Measurements from ENCODE around the gene MACF1. TPM values are rescaled to one million over a fixed set of nuclear protein-coding genes. Genes with fewer than 3 reads are reported as not detected.
"Not testable (repeated sequence)": the region's sequence is repeated elsewhere in the genome, so short reads cannot be mapped to it uniquely, and the experiment has no call there.

Gene MACF1
- total and polyA plus RNA-seq, 9 donors = 198 to 352 (median 263) TPM

DNA sequence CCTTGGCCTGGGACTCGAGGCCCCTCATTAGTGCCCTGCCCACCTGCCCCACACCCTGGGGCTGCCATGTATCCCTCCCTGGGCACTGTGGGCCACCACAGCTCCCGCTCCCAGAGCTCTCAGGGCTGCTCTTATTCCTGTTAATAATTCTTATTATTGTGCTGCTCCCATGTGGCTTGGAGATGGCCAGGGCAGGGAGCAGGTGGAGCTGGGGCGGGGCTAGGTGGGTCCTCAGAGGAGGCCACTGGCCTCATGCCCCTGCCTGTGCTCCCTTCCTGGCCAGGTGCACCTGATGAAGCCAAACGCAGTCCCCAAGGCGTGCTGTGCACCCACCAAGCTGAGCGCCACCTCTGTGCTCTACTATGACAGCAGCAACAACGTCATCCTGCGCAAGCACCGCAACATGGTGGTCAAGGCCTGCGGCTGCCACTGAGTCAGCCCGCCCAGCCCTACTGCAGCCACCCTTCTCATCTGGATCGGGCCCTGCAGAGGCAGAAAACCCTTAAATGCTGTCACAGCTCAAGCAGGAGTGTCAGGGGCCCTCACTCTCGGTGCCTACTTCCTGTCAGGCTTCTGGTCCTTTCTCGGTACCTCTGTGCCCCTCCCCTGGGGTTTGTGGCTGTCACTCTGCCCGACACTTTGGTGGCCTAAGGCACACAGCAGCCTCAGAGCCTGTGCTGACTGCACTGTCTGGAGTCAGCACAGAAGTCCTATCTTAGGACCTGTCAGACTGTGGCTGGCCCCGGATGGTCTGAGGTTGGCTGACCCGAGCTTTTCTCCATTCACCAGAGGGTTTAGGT is 321.1 kb downstream of the MACF1 start:
- no peak for DNase-seq
- H3K9me3 ChIP-seq (replicated peaks; ENCODE audit: control insufficient read depth, low read depth, low read length) = no peaks in the 10 kb centered on the region
- no peaks in the 10 kb centered on the region for H3K4me1 ChIP-seq (ENCODE audit: control insufficient read depth, insufficient read depth, low read length)
- WGBS (ENCODE audit: insufficient coverage) = 81% methylated on average over 14 of the region's 17 CpGs
- H3K36me3 ChIP-seq (ENCODE audit: control insufficient read depth, insufficient read depth, low read length) = peaks cover 49% of the 10 kb centered on the region
- H3K4me3 ChIP-seq (ENCODE audit: low read length) = no peak overlapping the region
- no peaks in the 10 kb centered on the region for H3K27me3 ChIP-seq (ENCODE audit: control insufficient read depth, insufficient read depth, low read length)
- H3K27ac ChIP-seq (ENCODE audit: low read length) = no peak overlapping the region

DNA sequence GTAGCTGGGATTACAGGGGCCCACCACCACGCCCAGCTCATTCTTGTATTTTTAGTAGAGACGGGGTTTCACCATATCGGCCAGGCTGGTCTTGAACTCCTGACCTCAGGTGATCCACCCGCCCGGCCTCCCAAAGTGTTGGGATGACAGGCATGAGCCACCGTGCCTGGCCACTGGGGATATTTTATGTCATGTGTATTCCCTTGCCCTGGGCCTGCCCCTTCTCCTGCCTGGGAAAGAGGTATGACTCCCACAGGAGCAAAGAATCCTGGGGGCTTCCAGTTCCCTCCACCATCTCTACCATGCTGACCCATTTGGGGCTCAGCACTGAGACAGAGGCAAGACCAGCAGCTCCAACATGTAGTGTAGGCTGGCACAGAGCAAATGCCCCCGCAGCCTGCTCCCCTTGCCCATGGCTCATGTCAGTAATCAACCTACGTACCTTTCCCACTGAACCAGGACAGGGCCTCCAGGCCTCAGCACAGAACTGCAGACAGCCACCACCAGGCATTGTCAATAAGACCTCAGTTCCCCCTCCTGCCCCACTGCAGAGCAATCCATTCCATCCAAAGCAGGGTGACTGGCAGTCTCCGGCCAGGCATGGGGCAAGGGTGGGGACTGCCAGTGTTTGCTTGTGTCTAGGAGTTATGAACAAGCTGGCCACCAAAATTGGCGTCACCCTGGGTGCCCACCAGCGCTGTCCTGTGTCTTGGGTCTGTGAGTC is 322.1 kb downstream of the MACF1 start:
- H3K27me3 ChIP-seq (ENCODE audit: control insufficient read depth, insufficient read depth, low read length) = no peaks in the 10 kb centered on the region
- peaks cover 57% of the 10 kb centered on the region for H3K36me3 ChIP-seq (ENCODE audit: control insufficient read depth, insufficient read depth, low read length)
- DNase-seq = no peak
- H3K9me3 ChIP-seq (replicated peaks; ENCODE audit: control insufficient read depth, low read depth, low read length) = no peaks in the 10 kb centered on the region
- WGBS (ENCODE audit: insufficient coverage) = 92% methylated on average over 5 of the region's 11 CpGs
- H3K27ac ChIP-seq (ENCODE audit: low read length) = no peak overlapping the region
- no peaks in the 10 kb centered on the region for H3K4me1 ChIP-seq (ENCODE audit: control insufficient read depth, insufficient read depth, low read length)
- H3K4me3 ChIP-seq (ENCODE audit: low read length) = no peak overlapping the region

DNA sequence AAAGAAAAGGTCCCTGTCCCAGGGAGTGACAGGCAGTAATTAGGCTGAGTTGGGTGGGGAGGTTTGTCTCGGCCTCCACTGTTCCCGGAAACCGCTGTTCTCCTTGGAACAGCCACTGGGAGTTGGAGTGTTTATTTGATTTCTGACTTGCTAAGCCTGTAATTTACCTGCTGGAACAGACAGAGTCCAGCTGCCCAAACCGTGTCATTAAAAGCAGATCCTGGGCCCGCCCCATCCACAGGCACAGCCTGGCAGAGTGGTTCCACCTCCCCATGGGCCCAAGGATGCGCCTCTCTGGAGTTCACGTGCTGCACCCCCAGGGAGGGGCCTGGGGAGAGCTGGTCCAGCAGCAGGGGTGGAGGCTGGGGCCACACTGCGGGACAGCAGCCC is 322.7 kb downstream of the MACF1 start:
- 54% methylated on average over 6 of the region's 8 CpGs for WGBS (ENCODE audit: insufficient coverage)
- not testable (repeated sequence) for H3K4me3 ChIP-seq (ENCODE audit: low read length); H3K27ac ChIP-seq (ENCODE audit: low read length); H3K4me1 ChIP-seq (ENCODE audit: control insufficient read depth, insufficient read depth, low read length); H3K9me3 ChIP-seq (replicated peaks; ENCODE audit: control insufficient read depth, low read depth, low read length); DNase-seq; H3K27me3 ChIP-seq (ENCODE audit: control insufficient read depth, insufficient read depth, low read length)
- peaks cover 60% of the 10 kb centered on the region for H3K36me3 ChIP-seq (ENCODE audit: control insufficient read depth, insufficient read depth, low read length)

DNA sequence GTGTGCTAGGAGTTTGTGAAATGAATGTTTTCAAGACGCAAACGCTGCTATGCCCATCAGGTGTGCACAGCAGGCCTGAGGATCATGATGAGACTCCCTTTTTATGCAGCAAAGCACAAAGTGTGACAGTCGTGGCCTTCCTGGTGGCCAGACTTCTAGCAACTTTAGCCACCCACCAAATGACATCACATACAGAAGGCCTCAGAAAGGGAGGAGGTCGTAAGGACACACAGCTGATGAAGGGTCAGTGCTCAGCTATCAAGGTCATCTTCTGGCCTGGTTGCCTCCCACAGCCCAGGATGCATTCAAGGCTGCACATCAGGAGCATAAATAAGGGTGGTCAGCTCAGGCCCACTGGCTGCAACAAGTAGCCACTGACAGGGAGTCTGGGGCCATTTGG is 323.6 kb downstream of the MACF1 start:
- Histone ChIP-seq H3K9me3 (replicated peaks; ENCODE audit: control insufficient read depth, low read depth, low read length) (no peaks in the 10 kb centered on the region), H3K4me3 (ENCODE audit: low read length) (no peak overlapping the region), H3K27me3 (ENCODE audit: control insufficient read depth, insufficient read depth, low read length) (no peaks in the 10 kb centered on the region), H3K36me3 (ENCODE audit: control insufficient read depth, insufficient read depth, low read length) (peaks cover 60% of the 10 kb centered on the region), H3K27ac (ENCODE audit: low read length) (no peak overlapping the region), H3K4me1 (ENCODE audit: control insufficient read depth, insufficient read depth, low read length) (no peaks in the 10 kb centered on the region)
- no peak for DNase-seq
- 83% methylated on average over 3 of the region's 4 CpGs for WGBS (ENCODE audit: insufficient coverage)

DNA sequence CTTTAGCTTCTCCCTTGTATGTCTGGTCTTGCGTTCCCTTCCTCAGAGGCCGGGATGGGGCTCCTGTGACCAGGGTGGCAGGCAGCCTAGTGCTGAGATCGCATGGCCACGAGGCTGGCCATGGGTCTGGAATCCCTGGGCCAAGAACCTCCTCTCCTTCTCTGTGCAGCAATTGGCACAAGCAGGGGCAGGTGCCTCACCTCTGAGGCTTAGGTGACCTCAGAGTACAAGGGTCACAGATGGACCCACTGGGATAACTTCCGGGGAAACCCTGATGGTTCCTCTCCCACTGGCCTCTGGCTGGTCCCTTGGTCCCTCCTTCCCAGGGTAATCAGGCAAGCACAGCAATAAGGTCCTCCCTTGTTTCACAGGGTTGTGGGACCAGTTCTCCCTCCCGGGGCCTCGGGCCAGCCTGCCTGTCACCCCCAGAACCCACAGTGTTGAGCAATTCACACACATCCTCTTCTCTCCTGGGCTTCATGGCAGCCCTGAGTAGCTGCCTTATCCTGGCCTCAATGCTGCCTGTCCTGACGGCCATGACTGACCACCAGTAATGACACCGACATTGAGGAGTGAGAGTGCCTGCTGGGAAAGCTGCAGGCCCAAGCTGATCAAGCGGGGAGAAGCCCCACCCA is 325.5 kb downstream of the MACF1 start:
- Histone ChIP-seq H3K27ac (ENCODE audit: low read length) (no peak overlapping the region), H3K27me3 (ENCODE audit: control insufficient read depth, insufficient read depth, low read length) (no peaks in the 10 kb centered on the region), H3K9me3 (replicated peaks; ENCODE audit: control insufficient read depth, low read depth, low read length) (no peaks in the 10 kb centered on the region), H3K36me3 (ENCODE audit: control insufficient read depth, insufficient read depth, low read length) (peaks cover 58% of the 10 kb centered on the region), H3K4me1 (ENCODE audit: control insufficient read depth, insufficient read depth, low read length) (no peaks in the 10 kb centered on the region), H3K4me3 (ENCODE audit: low read length) (no peak overlapping the region)
- no peak for DNase-seq
- WGBS (ENCODE audit: insufficient coverage) = 87% methylated on average over 9 of the region's 10 CpGs

DNA sequence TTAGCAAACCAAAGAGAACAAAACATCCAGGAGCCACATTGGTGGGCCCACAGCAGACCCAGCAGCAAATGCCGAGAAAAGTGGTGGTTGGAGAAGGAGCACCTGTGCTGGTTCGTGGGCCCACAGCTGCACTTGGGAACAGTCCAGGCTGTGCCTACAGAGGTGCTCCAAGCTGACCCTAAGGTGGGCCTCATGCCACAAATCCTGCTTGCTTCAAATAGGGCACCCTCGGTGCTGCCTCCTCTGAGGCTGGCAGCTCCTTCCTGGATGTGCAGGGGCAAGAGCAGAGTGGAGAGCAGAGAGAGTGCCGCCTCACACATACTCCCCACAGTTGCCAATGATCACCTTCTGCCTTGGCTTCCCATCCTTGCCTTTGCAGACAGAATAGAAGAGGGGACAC is 327.0 kb downstream of the MACF1 start:
- H3K36me3 ChIP-seq (ENCODE audit: control insufficient read depth, insufficient read depth, low read length) = peaks cover 47% of the 10 kb centered on the region
- no peaks in the 10 kb centered on the region for H3K27me3 ChIP-seq (ENCODE audit: control insufficient read depth, insufficient read depth, low read length)
- no peaks in the 10 kb centered on the region for H3K4me1 ChIP-seq (ENCODE audit: control insufficient read depth, insufficient read depth, low read length)
- no peak overlapping the region for H3K27ac ChIP-seq (ENCODE audit: low read length)
- no peak overlapping the region for H3K4me3 ChIP-seq (ENCODE audit: low read length)
- 94% methylated on average over 3 of the region's 4 CpGs for WGBS (ENCODE audit: insufficient coverage)
- DNase-seq = no peak
- no peaks in the 10 kb centered on the region for H3K9me3 ChIP-seq (replicated peaks; ENCODE audit: control insufficient read depth, low read depth, low read length)

DNA sequence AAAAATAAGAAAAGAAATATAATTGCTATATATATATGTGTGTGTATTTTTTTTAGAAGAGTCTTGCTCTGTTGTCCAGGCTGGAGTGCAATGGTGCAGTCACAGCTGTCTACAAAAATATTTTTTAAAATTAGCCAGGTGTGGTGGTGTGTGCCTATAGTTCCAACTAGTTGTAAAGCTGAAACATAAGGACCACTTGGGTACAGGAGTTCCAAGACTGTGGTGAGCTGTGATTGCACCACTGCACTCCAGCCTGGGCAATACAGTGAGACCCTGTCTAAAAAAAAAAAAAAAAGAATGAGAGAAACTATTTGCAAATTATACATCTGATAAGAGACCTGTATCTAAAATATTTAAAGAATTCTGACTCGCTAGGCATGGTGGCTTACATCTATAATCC is 328.9 kb downstream of the MACF1 start:
- WGBS (ENCODE audit: insufficient coverage) = no CpG with 5 or more reads among the region's 1 CpG
- DNase-seq = no peak
- H3K27me3 ChIP-seq (ENCODE audit: control insufficient read depth, insufficient read depth, low read length) = no peaks in the 10 kb centered on the region
- no peak overlapping the region for H3K4me3 ChIP-seq (ENCODE audit: low read length)
- H3K36me3 ChIP-seq (ENCODE audit: control insufficient read depth, insufficient read depth, low read length) = peaks cover 38% of the 10 kb centered on the region
- no peaks in the 10 kb centered on the region for H3K4me1 ChIP-seq (ENCODE audit: control insufficient read depth, insufficient read depth, low read length)
- no peak overlapping the region for H3K27ac ChIP-seq (ENCODE audit: low read length)
- H3K9me3 ChIP-seq (replicated peaks; ENCODE audit: control insufficient read depth, low read depth, low read length) = no peaks in the 10 kb centered on the region

Other genes with a start within 250 kb of the MACF1 start
- 21.4 TPM for gene AKIRIN1, start 213.4 kb upstream of the MACF1 start, total RNA-seq
- 10 to 100 TPM; 32.4 to 44.1 (median 39.0) TPM for gene AKIRIN1, start 213.4 kb upstream of the MACF1 start, polyA plus RNA-seq (ENCODE audit: insufficient read depth in 1 of 8, insufficient read length in 8 of 8, low replicate concordance in 1 of 8)
- gene NDUFS5, start 178.3 kb upstream of the MACF1 start, total RNA-seq = 452 TPM
- gene NDUFS5, start 178.3 kb upstream of the MACF1 start, polyA plus RNA-seq (ENCODE audit: insufficient read depth in 1 of 8, insufficient read length in 8 of 8, low replicate concordance in 1 of 8) = 100 to 1,000 TPM; 248 to 410 (median 285) TPM